K562 (cell line): Measurements from ENCODE around the gene BAIAP2. TPM values are rescaled to one million over a fixed set of nuclear protein-coding genes. Genes with fewer than 3 reads are reported as not detected.

Experiments
- EP400 ChIP-seq: fragments of 450-650 bp; IDR thresholded peaks from 2 replicates; pipeline ENCODE4 v1.6.1; 2017; ENCODE audit warnings: antibody characterized with exemption, mild to moderate bottlenecking, moderate library complexity
- HMGN3 ChIP-seq: IDR thresholded peaks from 2 replicates; pipeline ENCODE4 v1.6.1; 2011; ENCODE audit warnings: borderline replicate concordance, low read depth, mild to moderate bottlenecking, mixed read lengths, low read length; ENCODE audit not compliant: insufficient read length; ENCODE audit errors: extremely low read depth
- MGA ChIP-seq: fragments of 450-650 bp; IDR thresholded peaks from 2 replicates; pipeline ENCODE4 v1.6.1; 2016; ENCODE audit warnings: mild to moderate bottlenecking, moderate library complexity
- PCBP1 ChIP-seq: fragments of 200-400 bp; formaldehyde crosslinking; IDR thresholded peaks from 2 replicates; pipeline ENCODE4 v1.6.1; 2018; ENCODE audit warnings: mild to moderate bottlenecking, low read depth, low read length; ENCODE audit not compliant: poor library complexity, severe bottlenecking
- REST ChIP-seq, 2 experiments: fragments of 450-650 bp; formaldehyde crosslinking in 1 of 2; IDR thresholded peaks; 2 replicates each; pipeline versions ENCODE4 v1.4.0 to v1.6.1; 2014 to 2020; ENCODE audit warnings: mild to moderate bottlenecking in 2 of 2, borderline replicate concordance in 1 of 2, low read depth in 1 of 2
- ZNF175 ChIP-seq: fragments of 200-800 bp; sonication (Bioruptor generic); IDR thresholded peaks from 2 replicates; pipeline ENCODE4 v1.6.1; 2016; ENCODE audit warnings: low read depth, mild to moderate bottlenecking, missing genetic modification characterization, missing compliant biosample characterization
- polyA plus RNA-seq, 8 experiments: library from polyadenylated mRNA; depleted of rRNA in 4 of 8; stranded (reverse) in 5 of 8; unstranded in 3 of 8; fragments of >200 nt; fragmentation: Nextera tagmentation in 2 of 8; fragmentation: Illumina TruSeq in 1 of 8; extraction: Ambion mirVana in 2 of 8; extraction: Trizol in 1 of 8; gene quantifications; 2 replicates each; pipeline versions ENCODE4 v1.2.1 to v1.2.3, GENCODE V29; 2011 to 2014; ENCODE audit warnings: inconsistent platforms in 1 of 8, missing spikeins in 1 of 8
- total RNA-seq, 7 experiments: library from RNA; depleted of rRNA in 6 of 7; stranded (reverse); fragments of >200 nt in 6 of 7; fragmentation: Illumina TruSeq in 2 of 7; extraction: Trizol in 2 of 7; gene quantifications; 2 replicates each; pipeline versions ENCODE4 v1.2.1 to v1.2.3, GENCODE V29; 2011 to 2021; ENCODE audit warnings: low replicate concordance in 1 of 7

The BAIAP2 gene
- total and polyA plus RNA-seq, 9 of the 15 experiments (the other 6 are each of a cell fraction or from before 2014, with no cell fraction given): 2.3 to 51.6 (median 18.4) TPM

- TF ChIP-seq MGA: no peak
- peak; percentile 53 for TF ChIP-seq PCBP1
- TF ChIP-seq REST (IDR thresholded peaks at IDR 0.05; ENCODE audit: borderline replicate concordance): peak; percentile 93
- TF ChIP-seq REST (CRISPR knock-in tag; IDR thresholded peaks at IDR 0.05; ENCODE audit: low read depth): peak; percentile 54
- no peak for TF ChIP-seq ZNF175
- TF ChIP-seq EP400: no peak
- TF ChIP-seq HMGN3: peak; percentile 79
Observed at GRCh38 chr17:81101614-81102306, 66.8 kb downstream of the BAIAP2 start (continued).
